B cell (primary cell): ENCODE results near the gene TEDC1. TPM values are rescaled to one million over a fixed set of nuclear protein-coding genes. Genes with fewer than 3 reads are reported as not detected.

Experiments used
- ATAC-seq: fragments of 200-7000 bp; cut with Tn5 transposase; one replicate; pipeline ENCODE4 v1.10.0; 2021; ENCODE audit warnings: low read depth, mild to moderate bottlenecking, moderate number of reproducible peaks, moderate library complexity
- CTCF ChIA-PET: fragments of 350-600 bp; sonication (Branson Sonifier 250); formaldehyde crosslinking; loops from one replicate; lab custom pipeline; 2021; ENCODE audit warnings: antibody characterized with exemption, inconsistent platforms; lab: Charles Lee
- POLR2A ChIA-PET: fragments of 350-600 bp; sonication (Branson Sonifier 250); formaldehyde crosslinking; loops from one replicate; lab custom pipeline; 2021; ENCODE audit warnings: antibody characterized with exemption; lab: Charles Lee
- DNase-seq: peaks from one replicate; pipeline ENCODE4 v3.0.0; 2013
- H2AFZ ChIP-seq: 2 replicates; pipeline ENCODE4 v1.6.1; 2012; ENCODE audit warnings: mild to moderate bottlenecking, low read depth, low read length; ENCODE audit not compliant: insufficient read depth, poor library complexity, severe bottlenecking
- H3K27ac ChIP-seq, 2 donors: 1 replicate in 1 of 2; 2 replicates in 1 of 2; pipeline ENCODE4 v1.5.1; 2012 to 2013; ENCODE audit warnings: low read length in 2 of 2, mild to moderate bottlenecking in 2 of 2, moderate library complexity in 1 of 2
- H3K27me3 ChIP-seq, 4 experiments: fragments of 200-600 bp in 1 of 4; sonication (generic) in 1 of 4; replicated peaks in 1 of 4; 1 replicate in 2 of 4; 2 replicates in 2 of 4; pipeline versions ENCODE4 v1.6.1 to v1.7.0; 2013 to 2016; ENCODE audit warnings: low read length in 3 of 4, mild to moderate bottlenecking in 2 of 4, mixed read lengths in 1 of 4, moderate library complexity in 1 of 4; ENCODE audit not compliant: insufficient read depth in 4 of 4, control insufficient read depth in 3 of 4; ENCODE audit errors: control extremely low read depth in 1 of 4
- H3K36me3 ChIP-seq, 2 experiments: replicated peaks in 1 of 2; 1 replicate in 1 of 2; 2 replicates in 1 of 2; pipeline versions ENCODE4 v1.6.1 to v1.7.1; 2013; ENCODE audit warnings: low read length in 1 of 2; ENCODE audit not compliant: insufficient read depth in 2 of 2, control insufficient read depth in 1 of 2; ENCODE audit errors: control extremely low read depth in 1 of 2, extremely low read depth in 1 of 2
- H3K4me1 ChIP-seq, 2 donors: fragments of 200-600 bp in 1 of 2; sonication (generic) in 1 of 2; 1 replicate in 1 of 2; 2 replicates in 1 of 2; pipeline versions ENCODE4 v1.5.1 to v1.6.1; 2013 to 2017; ENCODE audit warnings: low read length in 2 of 2; ENCODE audit not compliant: control insufficient read depth in 2 of 2, insufficient read depth in 2 of 2
- H3K4me2 ChIP-seq: replicated peaks from 2 replicates; pipeline ENCODE3; 2012; ENCODE audit warnings: mild to moderate bottlenecking, low read depth, low read length; ENCODE audit not compliant: poor library complexity, severe bottlenecking
- H3K4me3 ChIP-seq, 5 experiments: fragments of 200-600 bp in 1 of 5; sonication (generic) in 1 of 5; 1 replicate in 3 of 5; 2 replicates in 2 of 5; pipeline versions ENCODE4 v1.5.1 to v1.7.0; 2011 to 2016; ENCODE audit warnings: low read length in 4 of 5, mild to moderate bottlenecking in 4 of 5, low read depth in 2 of 5, control low read depth in 1 of 5, moderate library complexity in 1 of 5; ENCODE audit not compliant: insufficient read depth in 1 of 5; ENCODE audit errors: control extremely low read depth in 1 of 5, extremely low read depth in 1 of 5
- H3K79me2 ChIP-seq: fragments of 200-600 bp; sonication (generic); one replicate; pipeline ENCODE4 v1.6.0; 2016; ENCODE audit warnings: low read length; ENCODE audit not compliant: control insufficient read depth, insufficient read depth
- H3K9ac ChIP-seq: fragments of 200-600 bp; sonication (generic); 2 replicates; pipeline ENCODE4 v1.6.1; 2017; ENCODE audit warnings: mild to moderate bottlenecking, low read length, moderate library complexity
- H3K9me3 ChIP-seq, 3 donors: one replicate each; pipeline versions ENCODE4 v1.6.1 to v1.7.1; 2013; ENCODE audit warnings: low read length in 2 of 3; ENCODE audit not compliant: control insufficient read depth in 2 of 3, insufficient read depth in 1 of 3; ENCODE audit errors: control extremely low read depth in 1 of 3
- H4K20me1 ChIP-seq: 2 replicates; pipeline ENCODE4 v1.6.0; 2012; ENCODE audit warnings: mild to moderate bottlenecking, low read length; ENCODE audit not compliant: insufficient read depth, control insufficient read depth, poor library complexity, severe bottlenecking
- H3K27ac Mint-ChIP-seq: one replicate; pipeline ENCODE4 v1.8.0; 2021; ENCODE audit warnings: mixed read lengths
- H3K27me3 Mint-ChIP-seq: one replicate; pipeline ENCODE4 v1.8.0; 2021; ENCODE audit warnings: mixed read lengths
- H3K4me1 Mint-ChIP-seq: one replicate; pipeline ENCODE4 v1.8.0; 2021; ENCODE audit warnings: mixed read lengths
- H3K4me3 Mint-ChIP-seq: one replicate; pipeline ENCODE4 v1.8.0; 2021; ENCODE audit warnings: mixed read lengths
- H3K9me3 Mint-ChIP-seq: one replicate; pipeline ENCODE4 v1.8.0; 2022; ENCODE audit warnings: mixed read lengths; ENCODE audit not compliant: insufficient read depth
- CTCF ChIP-seq: fragments of 200-600 bp; IDR thresholded peaks from one replicate; pipeline ENCODE4 v1.8.0; 2022; ENCODE audit warnings: antibody characterized with exemption, mild to moderate bottlenecking
- EZH2 ChIP-seq: IDR thresholded peaks from 2 replicates; pipeline ENCODE4 v1.6.1; 2012; ENCODE audit warnings: borderline replicate concordance, low read depth, mild to moderate bottlenecking, moderate library complexity, low read length; ENCODE audit not compliant: insufficient read depth, poor library complexity, severe bottlenecking
- WGBS: methylation state at CpG from one replicate; pipeline ENCODE4 v1.1.5; 2013; ENCODE audit warnings: missing lambda C conversion rate; ENCODE audit not compliant: insufficient coverage; 5-methylcytosine and 5-hydroxymethylcytosine counted together
- intact Hi-C: fragments of 100-400 bp; cut with micrococcal nuclease; formaldehyde crosslinking; loops from one replicate; pipeline ENCODE4 v1.10.0; 2022
- polyA plus RNA-seq: library from polyadenylated mRNA; depleted of rRNA; stranded (reverse); fragments of >200 nt; gene quantifications from 2 replicates; pipeline ENCODE4 v1.2.3, GENCODE V29; 2012
- total RNA-seq, 2 donors: library from RNA; stranded (reverse); fragments of 120-200 nt in 1 of 2; gene quantifications; 1 replicate in 1 of 2; 2 replicates in 1 of 2; pipeline versions ENCODE4 v1.2.3 to v1.2.4, GENCODE V29; 2013 to 2022

The TEDC1 gene
- total and polyA plus RNA-seq, 2 donors (not counting 1 experiment from before 2014, with no cell fraction given) = 19.7 to 22.2 TPM

- Mint-ChIP-seq H3K9me3 (no peaks in the 10 kb centered on the region), H3K27me3 (no peaks in the 10 kb centered on the region), H3K4me1 (no peaks in the 10 kb centered on the region), H3K27ac (no peak overlapping the region), H3K4me3 (no peak overlapping the region)
- no peak overlapping the region for H2AFZ ChIP-seq
- intact Hi-C loops = no loop called here
- no peaks in the 10 kb centered on the region for H3K27me3 ChIP-seq
- CTCF ChIA-PET = no interaction called here
- H3K36me3 ChIP-seq = peaks cover 0 to 51% of the 10 kb centered on the region in 2 experiments
- ATAC-seq (no peak), DNase-seq (no peak)
- POLR2A ChIA-PET = no interaction called here
- H3K9ac ChIP-seq = no peak overlapping the region
- H3K4me3 ChIP-seq = no peak overlapping the region
- no peaks in the 10 kb centered on the region for H3K4me1 ChIP-seq
- peaks cover 16% of the 10 kb centered on the region for H4K20me1 ChIP-seq
- H3K27ac ChIP-seq = no peak overlapping the region
- TF ChIP-seq CTCF (no peak), EZH2 (no peak)
- H3K4me2 ChIP-seq = no peak overlapping the region
- 95% methylated on average over 13 of the region's 17 CpGs for WGBS
- peaks cover 4% of the 10 kb centered on the region for H3K79me2 ChIP-seq
- H3K9me3 ChIP-seq = no peaks in the 10 kb centered on the region
These were observed 30.4 kb upstream of the TEDC1 start for GRCh38 chr14:105460616-105461015.

DNA sequence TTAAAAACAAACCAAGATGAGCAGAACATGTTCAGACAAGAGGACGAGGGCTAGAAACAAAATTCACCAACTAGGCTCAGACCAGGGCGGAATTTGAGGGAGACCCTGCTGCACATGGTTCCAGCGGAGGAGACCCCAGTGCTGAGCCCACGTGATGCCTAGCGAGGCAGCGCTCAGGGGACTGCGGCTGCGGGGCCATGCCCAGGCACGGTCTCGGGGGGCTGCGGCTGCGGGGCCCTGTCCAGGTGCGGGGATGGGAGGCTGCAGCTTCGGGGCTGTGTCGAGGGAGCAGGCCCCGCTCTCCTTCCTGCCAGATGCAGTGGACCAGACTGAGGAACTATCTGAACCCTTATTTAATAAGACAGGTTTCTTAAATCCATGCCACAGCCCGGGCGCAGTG is 29.1 kb upstream of the TEDC1 start:
- intact Hi-C loops = no loop called here

More for the DNA sequence above, 29.1 kb upstream of the TEDC1 start:
- Histone ChIP-seq H3K4me2 (no peak overlapping the region), H3K36me3 (peaks cover 0 to 39% of the 10 kb centered on the region in 2 experiments), H3K4me1 (no peaks in the 10 kb centered on the region), H3K27me3 (no peaks in the 10 kb centered on the region), H2AFZ (no peak overlapping the region), H3K9me3 (no peaks in the 10 kb centered on the region), H4K20me1 (peaks cover 8% of the 10 kb centered on the region), H3K79me2 (peaks cover 4% of the 10 kb centered on the region), H3K27ac (no peak overlapping the region), H3K9ac (no peak overlapping the region), H3K4me3 (no peak overlapping the region)
- ATAC-seq (no peak), DNase-seq (no peak)
- WGBS = 96% methylated on average over 18 of the region's 18 CpGs
- ChIA-PET POLR2A (no interaction called here), CTCF (interaction anchor here (0.8 to 1.9 kb wide), 3 partner anchors 19 to 90 kb away, joined by 3 to 6 read pairs (median 4); no protein-coding TSS in a partner anchor)
- no peak overlapping the region for H3K27ac Mint-ChIP-seq
- TF ChIP-seq CTCF (no peak), EZH2 (no peak)
- H3K27me3 Mint-ChIP-seq = no peaks in the 10 kb centered on the region
- no peaks in the 10 kb centered on the region for H3K9me3 Mint-ChIP-seq
- H3K4me1 Mint-ChIP-seq = no peaks in the 10 kb centered on the region
- no peak overlapping the region for H3K4me3 Mint-ChIP-seq
